Stimulated activated CD8-positive, alpha-beta memory T cell treated with anti-CD3 and anti-CD28 coated beads, Interleukin-15, amount 100 ng/mL, for 24 hours (primary cell): ENCODE measurements around the gene CREBBP.

ENCODE experiments used
- DNase-seq: peaks from one replicate; pipeline ENCODE4 v3.0.0-alpha.2; 2020; ENCODE audit warnings: low read depth

CREBBP gene

GRCh38 chr16:3824121-3824795, 56.3 kb downstream of the CREBBP start:
- DNase-seq = no peak

GRCh38 chr16:3823427-3823826, 57.1 kb downstream of the CREBBP start:
- no peak for DNase-seq

- no peak for DNase-seq
These were observed 58.0 kb downstream of the CREBBP start for GRCh38 chr16:3822366-3823045.

GRCh38 chr16:3821184-3821583, 59.3 kb downstream of the CREBBP start:
- DNase-seq = no peak

- DNase-seq = no peak
These were observed 60.5 kb downstream of the CREBBP start for GRCh38 chr16:3819746-3820724.

GRCh38 chr16:3819175-3819527, 61.4 kb downstream of the CREBBP start:
- no peak for DNase-seq

- DNase-seq = no peak
These were observed 64.2 kb downstream of the CREBBP start for GRCh38 chr16:3816326-3816725.

- DNase-seq = no peak
These were observed 65.8 kb downstream of the CREBBP start for GRCh38 chr16:3814755-3815154.

- DNase-seq = no peak
These were observed 67.9 kb downstream of the CREBBP start for GRCh38 chr16:3812469-3813172.

- no peak for DNase-seq
These were observed 69.7 kb downstream of the CREBBP start for GRCh38 chr16:3810818-3811217.

GRCh38 chr16:3810198-3810664, 70.3 kb downstream of the CREBBP start:
- no peak for DNase-seq

- DNase-seq = no peak
These were observed 72.0 kb downstream of the CREBBP start for GRCh38 chr16:3808308-3809063.

- no peak for DNase-seq
These were observed 72.9 kb downstream of the CREBBP start for GRCh38 chr16:3807425-3808123.

- no peak for DNase-seq
These were observed 76.0 kb downstream of the CREBBP start for GRCh38 chr16:3804426-3805016.

- no peak for DNase-seq
These were observed 79.8 kb downstream of the CREBBP start for GRCh38 chr16:3800477-3801270.

- DNase-seq = no peak
These were observed 80.5 kb downstream of the CREBBP start for GRCh38 chr16:3800019-3800418.

- DNase-seq = no peak
These were observed 81.2 kb downstream of the CREBBP start for GRCh38 chr16:3799354-3799753.

- no peak for DNase-seq
These were observed 81.7 kb downstream of the CREBBP start for GRCh38 chr16:3798838-3799237.
